22Rv1 (cell line): Measurements from ENCODE around the gene KCNJ1.

Experiments used
- CTCF ChIP-seq: fragments of 450-650 bp; IDR thresholded peaks from 2 replicates; pipeline ENCODE4 v1.5.1; 2017; ENCODE audit warnings: mild to moderate bottlenecking
- ZFX ChIP-seq: fragments of 450-650 bp; IDR thresholded peaks from 2 replicates; pipeline ENCODE4 v1.6.1; 2017; ENCODE audit warnings: antibody characterized with exemption, borderline replicate concordance

GRCh38 chr11:128810784-128811514 is 56.1 kb downstream of the KCNJ1 start:
- no peak for TF ChIP-seq CTCF
- no peak for TF ChIP-seq ZFX
